Ovary (tissue), 9 donors: Measurements from ENCODE around the gene FAM90A26. TPM values are rescaled to one million over a fixed set of nuclear protein-coding genes. Genes with fewer than 3 reads are reported as not detected.
"Not testable (repeated sequence)": the region's sequence is repeated elsewhere in the genome, so short reads cannot be mapped to it uniquely, and the experiment has no call there.

ENCODE experiments used
- DNase-seq, 5 donors: peaks; one replicate each; pipeline ENCODE4 v3.0.0-alpha.2; 2019 to 2020
- H3K27ac ChIP-seq, 2 donors: fragments of 200-600 bp; one replicate each; pipeline versions ENCODE4 v1.5.1 to v1.8.0; 2019 to 2022
- H3K27me3 ChIP-seq: fragments of 200-600 bp; one replicate; pipeline ENCODE4 v1.8.0; 2022
- H3K36me3 ChIP-seq: fragments of 200-600 bp; sonication (generic); one replicate; pipeline ENCODE4 v1.5.1; 2019
- H3K4me1 ChIP-seq: one replicate; pipeline ENCODE4 v1.8.1; 2013; ENCODE audit warnings: mild to moderate bottlenecking, moderate library complexity; ENCODE audit not compliant: insufficient read depth
- H3K4me3 ChIP-seq: fragments of 200-600 bp; sonication (generic); one replicate; pipeline ENCODE4 v1.5.1; 2017
- H3K9me3 ChIP-seq, 2 donors: fragments of 200-600 bp in 1 of 2; sonication (generic) in 1 of 2; one replicate each; pipeline versions ENCODE4 v1.5.1 to v1.8.1; 2013 to 2019; ENCODE audit warnings: mild to moderate bottlenecking in 1 of 2, moderate library complexity in 1 of 2
- CTCF ChIP-seq, 3 donors: fragments of 450-650 bp in 2 of 3; fragments of 200-600 bp in 1 of 3; IDR thresholded peaks; one replicate each; pipeline versions ENCODE4 v1.5.1 to v1.8.0; 2016 to 2022; ENCODE audit warnings: antibody characterized with exemption in 3 of 3, mild to moderate bottlenecking in 1 of 3
- POLR2A ChIP-seq: fragments of 450-650 bp; IDR thresholded peaks from one replicate; pipeline ENCODE4 v1.6.1; 2017; ENCODE audit warnings: antibody characterized with exemption, mild to moderate bottlenecking, moderate library complexity
- WGBS, 3 donors: extraction: QIAGEN DNeasy Blood & Tissue Kit in 1 of 3; methylation state at CpG; one replicate each; pipeline versions ENCODE4 v1.1.5 to v1.1.7; 2013 to 2017; 5-methylcytosine and 5-hydroxymethylcytosine counted together
- intact Hi-C, 4 donors: fragments of 100-400 bp; cut with DNase I; formaldehyde crosslinking; loops; one replicate each; pipeline versions ENCODE4 v1.11.0 to v1.15.1; 2022 to 2023
- polyA plus RNA-seq, 2 donors: library from polyadenylated mRNA; stranded (reverse); fragments of 200-250 nt in 1 of 2; fragments of 350-450 nt in 1 of 2; fragmentation: Illumina TruSeq in 1 of 2; extraction: RNeasy Lipid Tissue Mini Kit (QIAGEN cat#74804) in 1 of 2; gene quantifications; one replicate each; pipeline ENCODE4 v1.2.3, GENCODE V29; 2013 to 2014
- total RNA-seq, 7 donors: library from RNA; depleted of rRNA in 2 of 7; stranded (reverse); fragments of >200 nt in 2 of 7; fragmentation: NEBNext Ultra II Directional in 3 of 7; extraction: Animal tissue kit (Norgen Biotek cat#: 25700) in 3 of 7; gene quantifications; one replicate each; pipeline versions ENCODE4 v1.1.0 to v1.2.4, GENCODE V29; 2016 to 2023
- donor health status: DM: no; HTN: no; CAD: no; lungs with moderate emphysema.
- donor health status: DM: no; HTN: no; CAD: no.
- donor health status: Bipolar disorder and iron deficiency.
- donor health status: DM: yes; HTN: yes; CAD: no.
- donor health status: DM: no; HTN: no; CAD: no.
- donor health status: DM: yes; HTN: yes; CAD: no.

Gene FAM90A26
- total and polyA plus RNA-seq, 9 donors = not detected

DNA sequence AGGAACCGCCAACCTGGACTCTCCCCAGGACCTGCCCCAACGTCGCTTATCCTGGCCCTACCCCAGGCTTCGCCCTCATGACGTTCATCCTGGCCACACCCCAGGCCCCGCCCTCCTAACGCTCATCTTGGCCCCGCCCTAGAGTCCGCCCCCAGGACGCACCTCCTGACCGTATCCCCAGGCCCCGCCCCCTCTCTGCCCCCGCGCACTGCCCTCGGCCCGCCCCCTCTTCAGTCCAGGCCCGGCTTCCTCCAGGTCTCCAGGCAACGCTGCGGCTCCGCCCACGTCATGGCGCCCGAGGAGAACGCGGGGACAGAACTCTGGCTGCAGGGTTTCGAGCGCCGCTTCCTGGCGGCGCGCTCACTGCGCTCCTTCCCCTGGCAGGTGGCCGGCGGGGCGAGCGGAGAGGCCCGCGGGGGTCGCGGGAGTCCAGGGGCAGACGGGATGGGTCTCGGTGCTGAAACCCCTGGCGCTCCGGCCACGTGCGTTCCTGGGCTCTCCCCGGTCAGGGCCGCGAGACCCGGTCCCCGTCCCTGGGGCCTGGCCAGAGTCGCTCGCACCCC lies 17.1 kb upstream of the FAM90A26 start:
- intact Hi-C loops, H3K4me1 ChIP-seq, H3K9me3 ChIP-seq, H3K27me3 ChIP-seq, H3K36me3 ChIP-seq: not testable (repeated sequence)
- 0 to 3% (median 1%) methylated on average over 23 to 53 of the region's 53 CpGs for WGBS, 3 donors
- TF ChIP-seq CTCF (IDR thresholded peaks at IDR 0.05) (peak in 1 of 3 donors; percentile 21), POLR2A (peak; percentile 45)
- Histone ChIP-seq H3K27ac (peak overlapping the region in 1 of 2 donors; percentile 85), H3K4me3 (peak overlapping the region; percentile 71)
- DNase-seq = peak; percentile 97 to 100 (median 99)

DNA sequence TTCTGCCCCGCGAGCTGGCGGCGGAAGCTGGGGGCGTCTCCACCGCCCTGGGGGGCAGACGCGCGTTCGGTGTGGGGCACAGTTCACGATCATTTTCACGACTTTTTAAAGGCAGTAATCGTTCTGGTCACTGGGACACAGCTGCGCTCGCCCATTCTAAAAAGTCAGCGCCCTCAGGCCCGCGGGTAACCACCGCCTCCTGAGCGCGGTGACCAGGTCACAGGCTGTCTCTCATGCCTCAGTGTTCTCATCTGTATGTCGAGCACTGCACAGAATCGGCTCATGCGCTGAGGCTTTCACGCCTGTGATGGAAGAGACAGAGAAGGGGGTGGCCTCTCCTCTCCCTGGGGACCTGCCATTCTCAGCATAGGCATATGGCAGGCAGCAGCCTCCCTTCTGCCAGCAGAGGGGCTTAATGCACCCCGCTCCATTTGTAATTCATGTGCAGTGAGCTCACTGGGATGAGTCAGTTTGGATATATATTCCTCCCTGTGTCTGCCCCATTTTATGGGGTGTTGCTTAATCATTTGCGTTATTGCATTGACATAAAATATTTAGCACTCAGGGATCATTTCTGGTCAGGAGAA lies 16.5 kb upstream of the FAM90A26 start:
- 3 to 7% (median 5%) methylated on average over 18 to 27 of the region's 27 CpGs for WGBS, 3 donors
- H3K36me3 ChIP-seq, intact Hi-C loops, H3K9me3 ChIP-seq, H3K4me1 ChIP-seq, DNase-seq, H3K27me3 ChIP-seq: not testable (repeated sequence)
- peak overlapping the region in 1 of 2 donors; percentile 85 for H3K27ac ChIP-seq
- H3K4me3 ChIP-seq = peak overlapping the region; percentile 71

- intact Hi-C loops, H3K9me3 ChIP-seq: not testable (repeated sequence)
- 61 to 72% (median 63%) methylated on average over 12 of the region's 12 CpGs for WGBS, 3 donors
These were observed 14.9 kb upstream of the FAM90A26 start for GRCh38 chr4:9155101-9155886.

GRCh38 chr4:9158392-9158791 lies 11.8 kb upstream of the FAM90A26 start:
- not testable (repeated sequence) for H3K4me1 ChIP-seq

More at GRCh38 chr4:9155101-9155886, 14.9 kb upstream of the FAM90A26 start:
- not testable (repeated sequence) for H3K36me3 ChIP-seq, H3K27me3 ChIP-seq, H3K27ac ChIP-seq, H3K4me3 ChIP-seq, H3K4me1 ChIP-seq, DNase-seq

GRCh38 chr4:9160046-9160445 lies 10.2 kb upstream of the FAM90A26 start:
- H3K9me3 ChIP-seq, intact Hi-C loops, H3K27me3 ChIP-seq, H3K27ac ChIP-seq, DNase-seq, H3K4me3 ChIP-seq, H3K36me3 ChIP-seq, H3K4me1 ChIP-seq: not testable (repeated sequence)
- no CpG with 5 or more reads among the region's 6 CpGs for WGBS, 3 donors

More at GRCh38 chr4:9158392-9158791, 11.8 kb upstream of the FAM90A26 start:
- H3K9me3 ChIP-seq, DNase-seq, H3K4me3 ChIP-seq, H3K36me3 ChIP-seq, H3K27me3 ChIP-seq, intact Hi-C loops, H3K27ac ChIP-seq: not testable (repeated sequence)
- WGBS, 3 donors = no CpG with 5 or more reads among the region's 6 CpGs

DNA sequence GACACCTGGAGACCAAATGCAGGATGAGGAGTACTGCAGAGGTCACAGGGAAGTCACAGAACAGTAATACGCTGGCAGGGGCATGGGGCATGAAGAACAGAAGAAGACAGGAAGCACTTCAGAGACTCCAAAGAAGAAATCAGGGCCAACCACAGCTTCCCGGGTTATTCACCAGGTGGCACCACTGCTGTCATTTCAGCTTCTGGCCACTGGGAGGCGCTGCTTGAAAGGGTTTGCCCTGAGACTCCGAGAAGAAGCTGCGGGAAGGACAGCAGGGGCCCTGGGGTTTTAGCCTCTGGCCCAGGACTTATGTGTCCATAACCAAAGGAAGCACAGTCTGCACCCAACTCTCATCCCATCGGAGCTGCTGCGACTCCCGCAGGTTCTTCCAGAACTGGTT lies 4.2 kb upstream of the FAM90A26 start:
- intact Hi-C loops, DNase-seq: not testable (repeated sequence)
- WGBS, 3 donors = no CpG with 5 or more reads among the region's 8 CpGs

GRCh38 chr4:9210357-9210756 lies 40.1 kb downstream of the FAM90A26 start, which contains the start of gene USP17L10:
Gene USP17L10 (plus strand): TSS chr4:9210657. CDS start chr4:9210657, 0 bp downstream.
- H3K4me1 ChIP-seq, H3K36me3 ChIP-seq, H3K4me3 ChIP-seq, H3K9me3 ChIP-seq, DNase-seq, H3K27ac ChIP-seq, intact Hi-C loops, H3K27me3 ChIP-seq: not testable (repeated sequence)
- no CpG with 5 or more reads among the region's 13 CpGs for WGBS, 3 donors

More for the DNA sequence above, 4.2 kb upstream of the FAM90A26 start:
- not testable (repeated sequence) for H3K27ac ChIP-seq, H3K27me3 ChIP-seq, H3K9me3 ChIP-seq, H3K4me3 ChIP-seq, H3K36me3 ChIP-seq, H3K4me1 ChIP-seq

DNA sequence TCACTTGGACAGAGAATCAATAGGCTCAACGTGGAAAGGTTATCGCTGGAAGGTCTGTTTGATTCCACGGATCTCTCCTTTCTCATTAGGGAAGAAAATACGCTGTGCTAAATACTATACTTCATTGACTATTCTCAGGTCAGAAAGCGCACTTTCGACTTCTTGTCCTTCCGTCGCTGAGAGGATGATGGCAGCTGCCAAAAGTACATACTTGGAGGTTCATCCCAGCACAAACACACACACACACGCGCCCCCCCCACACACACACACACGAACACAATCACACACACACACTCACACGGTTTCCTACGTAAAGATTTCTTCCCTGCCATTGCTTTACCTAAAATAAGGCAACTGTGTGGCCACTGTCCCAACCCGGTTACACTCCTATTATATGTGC lies 44.5 kb downstream of the FAM90A26 start:
- DNase-seq = peak in 1 of 5 donors; percentile 2
- H3K4me1 ChIP-seq, H3K36me3 ChIP-seq, H3K27ac ChIP-seq, H3K27me3 ChIP-seq, intact Hi-C loops, H3K4me3 ChIP-seq, H3K9me3 ChIP-seq: not testable (repeated sequence)
- WGBS, 3 donors = 70 to 74% (median 74%) methylated on average over 11 of the region's 14 CpGs

- H3K36me3 ChIP-seq, H3K4me1 ChIP-seq, H3K4me3 ChIP-seq, intact Hi-C loops, H3K27ac ChIP-seq, DNase-seq, H3K27me3 ChIP-seq, H3K9me3 ChIP-seq: not testable (repeated sequence)
- no CpG with 5 or more reads among the region's 14 CpGs for WGBS, 3 donors
These were observed 44.9 kb downstream of the FAM90A26 start, which contains the start of gene USP17L11 for GRCh38 chr4:9215105-9215504. Gene USP17L11 (plus strand): TSS chr4:9215405. CDS start chr4:9215405, 0 bp downstream.

DNA sequence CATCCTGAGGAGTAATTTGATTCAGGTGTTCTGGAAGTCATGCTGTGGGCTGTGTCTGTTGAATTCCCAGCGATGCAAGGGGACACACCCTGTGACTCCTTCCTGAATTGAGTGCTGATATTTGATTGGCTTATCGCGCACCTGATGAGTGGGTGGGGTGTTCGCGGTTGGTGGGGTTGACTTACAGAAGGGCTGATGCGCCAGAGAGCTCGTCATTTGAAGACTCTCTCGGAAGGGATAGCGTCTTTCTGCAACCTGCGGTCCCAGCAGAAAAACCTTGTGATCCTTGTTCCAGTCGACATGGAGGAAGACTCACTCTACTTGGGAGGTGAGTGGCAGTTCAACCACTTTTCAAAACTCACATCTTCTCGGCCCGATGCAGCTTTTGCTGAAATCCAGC lies 49.6 kb downstream of the FAM90A26 start, which contains the start of gene USP17L12:
Gene USP17L12, plus strand, starts transcription at position 301 of the 400 bp plus-strand sequence. Its CDS starts 0 bp downstream, at position 301.
- not testable (repeated sequence) for H3K4me1 ChIP-seq

More for the DNA sequence above, 49.6 kb downstream of the FAM90A26 start, which contains the start of gene USP17L12:
- H3K27ac ChIP-seq, H3K9me3 ChIP-seq, H3K36me3 ChIP-seq, H3K4me3 ChIP-seq, H3K27me3 ChIP-seq, intact Hi-C loops, DNase-seq: not testable (repeated sequence)
- no CpG with 5 or more reads among the region's 13 CpGs for WGBS, 3 donors
